Frontal cortex (tissue), 4 donors: ENCODE data around the gene SNRK. TPM values are rescaled to one million over a fixed set of nuclear protein-coding genes. Genes with fewer than 3 reads are reported as not detected.

Experiments
- DNase-seq, 2 donors: peaks; one replicate each; pipeline ENCODE4 v3.0.0; 2012; ENCODE audit warnings: low spot score in 2 of 2
- FAIRE-seq: peaks from 2 replicates; lab custom pipeline; 2012; peaks lifted over from hg19 to GRCh38; lab: Jason Lieb, UNC
- total RNA-seq: library from RNA; depleted of rRNA; stranded (reverse); fragments of >200 nt; gene quantifications from one replicate; pipeline ENCODE4 v1.2.3, GENCODE V29; 2014
- donor health status: control.
- donor health status: control.
- donor health status: control.

SNRK gene
- total RNA-seq, 1 donor from 2014 or later, result 97.8 TPM

- no peak for FAIRE-seq
- no peak for DNase-seq
These were observed 80.1 kb downstream of the SNRK start for GRCh38 chr3:43366481-43366880.

- no peak for FAIRE-seq
- DNase-seq, result no peak
These were observed 80.5 kb downstream of the SNRK start for GRCh38 chr3:43366885-43367284.

GRCh38 chr3:43369404-43370292 lies 83.3 kb downstream of the SNRK start:
- FAIRE-seq, result no peak

GRCh38 chr3:43370293-43370980 lies 84.1 kb downstream of the SNRK start:
- no peak for FAIRE-seq
- DNase-seq, result no peak

More at GRCh38 chr3:43369404-43370292, 83.3 kb downstream of the SNRK start:
- DNase-seq, result no peak

- DNase-seq (no peak), FAIRE-seq (no peak)
These were observed 85.2 kb downstream of the SNRK start for GRCh38 chr3:43371494-43371893.

GRCh38 chr3:43372007-43372740 lies 85.8 kb downstream of the SNRK start:
- FAIRE-seq (no peak), DNase-seq (no peak)

- FAIRE-seq (no peak), DNase-seq (no peak)
These were observed 86.6 kb downstream of the SNRK start for GRCh38 chr3:43372809-43373559.

GRCh38 chr3:43373560-43373928 lies 87.2 kb downstream of the SNRK start:
- no peak for DNase-seq
- no peak for FAIRE-seq

- FAIRE-seq (no peak), DNase-seq (no peak)
These were observed 92.0 kb downstream of the SNRK start for GRCh38 chr3:43378066-43378935.

- FAIRE-seq (no peak), DNase-seq (no peak)
These were observed 93.0 kb downstream of the SNRK start for GRCh38 chr3:43379343-43379742.

- FAIRE-seq, result no peak
- no peak for DNase-seq
These were observed 101.8 kb downstream of the SNRK start for GRCh38 chr3:43388175-43388574.

- FAIRE-seq (no peak), DNase-seq (no peak)
These were observed 102.6 kb downstream of the SNRK start for GRCh38 chr3:43388915-43389314.

GRCh38 chr3:43389388-43390254 lies 103.3 kb downstream of the SNRK start:
- DNase-seq, result no peak
- no peak for FAIRE-seq

- DNase-seq (no peak), FAIRE-seq (no peak)
These were observed 103.9 kb downstream of the SNRK start for GRCh38 chr3:43390255-43390588.

- FAIRE-seq (no peak), DNase-seq (no peak)
These were observed 105.3 kb downstream of the SNRK start for GRCh38 chr3:43391621-43392020.

GRCh38 chr3:43394041-43394554 lies 107.8 kb downstream of the SNRK start:
- FAIRE-seq (no peak), DNase-seq (no peak)

GRCh38 chr3:43399034-43399433 lies 112.7 kb downstream of the SNRK start:
- no peak for DNase-seq
- no peak for FAIRE-seq

- DNase-seq (no peak), FAIRE-seq (no peak)
These were observed 113.8 kb downstream of the SNRK start for GRCh38 chr3:43400167-43400566.
